Mesenchymal stem cell (in vitro differentiated cells and primary cell): ENCODE measurements around the gene MEX3B.
A peak's percentile ranks its signal among the peaks of the same experiment; 100 is the strongest.

Source experiments
- DNase-seq: peaks from one replicate; pipeline ENCODE4 v3.0.0-alpha.2; 2013
- H2AFZ ChIP-seq: one replicate; pipeline ENCODE4 v1.6.1; 2013; ENCODE audit warnings: low read depth, mild to moderate bottlenecking, control low read depth, inconsistent platforms, low read length, moderate library complexity
- H2AK5ac ChIP-seq: 2 replicates; pipeline ENCODE4 v1.6.1; 2013; ENCODE audit warnings: low read length, moderate library complexity, mild to moderate bottlenecking, inconsistent platforms; ENCODE audit not compliant: severe bottlenecking
- H2BK120ac ChIP-seq: one replicate; pipeline ENCODE4 v1.6.1; 2013; ENCODE audit warnings: low read depth, mild to moderate bottlenecking, inconsistent platforms, low read length, moderate library complexity
- H2BK12ac ChIP-seq, 2 experiments: one replicate each; pipeline ENCODE4 v1.6.1; 2013; ENCODE audit warnings: inconsistent platforms in 2 of 2, low read length in 2 of 2, mild to moderate bottlenecking in 2 of 2, moderate library complexity in 2 of 2, control low read depth in 1 of 2
- H2BK15ac ChIP-seq: one replicate; pipeline ENCODE4 v1.6.1; 2013; ENCODE audit warnings: mild to moderate bottlenecking, low read depth, inconsistent platforms; ENCODE audit not compliant: poor library complexity, severe bottlenecking
- H2BK5ac ChIP-seq: 2 replicates; pipeline ENCODE4 v1.6.1; 2013; ENCODE audit warnings: low read depth, mild to moderate bottlenecking, low read length, control low read depth, inconsistent platforms; ENCODE audit not compliant: poor library complexity, severe bottlenecking
- H3K14ac ChIP-seq, 2 experiments: one replicate each; pipeline ENCODE4 v1.6.1; 2013; ENCODE audit warnings: inconsistent platforms in 2 of 2, low read length in 2 of 2, control low read depth in 1 of 2, mild to moderate bottlenecking in 1 of 2, moderate library complexity in 1 of 2
- H3K18ac ChIP-seq, 2 experiments: one replicate each; pipeline ENCODE4 v1.6.1; 2013; ENCODE audit warnings: inconsistent platforms in 2 of 2, low read length in 2 of 2, control low read depth in 1 of 2, low read depth in 1 of 2, mild to moderate bottlenecking in 1 of 2
- H3K23ac ChIP-seq, 2 experiments: one replicate each; pipeline ENCODE4 v1.6.1; 2013; ENCODE audit warnings: inconsistent platforms in 2 of 2, low read length in 2 of 2, mild to moderate bottlenecking in 2 of 2, moderate library complexity in 2 of 2, control low read depth in 1 of 2
- H3K27ac ChIP-seq: 2 replicates; pipeline ENCODE4 v1.5.1; 2013; ENCODE audit warnings: mild to moderate bottlenecking, moderate library complexity, low read length, control low read depth, inconsistent platforms; ENCODE audit not compliant: poor library complexity, severe bottlenecking
- H3K27me3 ChIP-seq, 2 experiments: 2 replicates each; pipeline versions ENCODE4 v1.6.1 to v1.7.0; 2013; ENCODE audit warnings: low read length in 2 of 2, mild to moderate bottlenecking in 2 of 2, moderate library complexity in 2 of 2, control low read depth in 1 of 2, inconsistent platforms in 1 of 2; ENCODE audit not compliant: control insufficient read depth in 1 of 2, insufficient read depth in 1 of 2
- H3K36me3 ChIP-seq, 2 experiments: 2 replicates each; pipeline versions ENCODE4 v1.6.1 to v1.7.0; 2013; ENCODE audit warnings: low read length in 2 of 2, control low read depth in 1 of 2, inconsistent platforms in 1 of 2, low read depth in 1 of 2, mild to moderate bottlenecking in 1 of 2; ENCODE audit not compliant: insufficient read depth in 2 of 2, control insufficient read depth in 1 of 2
- H3K4ac ChIP-seq, 2 experiments: one replicate each; pipeline ENCODE4 v1.6.1; 2013; ENCODE audit warnings: inconsistent platforms in 2 of 2, low read length in 2 of 2, mild to moderate bottlenecking in 2 of 2, moderate library complexity in 2 of 2, control low read depth in 1 of 2, low read depth in 1 of 2
- H3K4me1 ChIP-seq: 2 replicates; pipeline ENCODE4 v1.6.1; 2013; ENCODE audit warnings: low read depth, low read length, control low read depth; ENCODE audit not compliant: control insufficient read depth, insufficient read depth
- H3K4me2 ChIP-seq: 2 replicates; pipeline ENCODE4 v1.6.1; 2013; ENCODE audit warnings: low read length, mild to moderate bottlenecking, inconsistent platforms; ENCODE audit not compliant: poor library complexity, severe bottlenecking
- H3K4me3 ChIP-seq, 2 experiments: 2 replicates each; pipeline versions ENCODE4 v1.5.1 to v1.7.0; 2013; ENCODE audit warnings: low read length in 2 of 2, mild to moderate bottlenecking in 2 of 2, control low read depth in 1 of 2, low read depth in 1 of 2; ENCODE audit not compliant: insufficient read depth in 1 of 2
- H3K79me1 ChIP-seq: replicated peaks from 2 replicates; pipeline ENCODE4 v1.6.1; 2013; ENCODE audit warnings: mild to moderate bottlenecking, control low read depth, low read length, inconsistent platforms; ENCODE audit not compliant: poor library complexity, severe bottlenecking
- H3K9ac ChIP-seq: 2 replicates; pipeline ENCODE4 v1.7.0; 2013; ENCODE audit warnings: mild to moderate bottlenecking, low read length, moderate library complexity
- H3K9me3 ChIP-seq: 2 replicates; pipeline ENCODE4 v1.7.0; 2013; ENCODE audit warnings: mild to moderate bottlenecking, low read length; ENCODE audit not compliant: control insufficient read depth
- H4K8ac ChIP-seq: one replicate; pipeline ENCODE4 v1.6.1; 2013; ENCODE audit warnings: inconsistent platforms, mild to moderate bottlenecking, low read length, moderate library complexity
- H4K91ac ChIP-seq: one replicate; pipeline ENCODE4 v1.6.1; 2013; ENCODE audit warnings: mild to moderate bottlenecking, low read length, inconsistent platforms
- WGBS: methylation state at CpG from one replicate; pipeline ENCODE4 v1.1.7; 2013; ENCODE audit warnings: mixed read lengths; 5-methylcytosine and 5-hydroxymethylcytosine counted together

MEX3B gene

DNA sequence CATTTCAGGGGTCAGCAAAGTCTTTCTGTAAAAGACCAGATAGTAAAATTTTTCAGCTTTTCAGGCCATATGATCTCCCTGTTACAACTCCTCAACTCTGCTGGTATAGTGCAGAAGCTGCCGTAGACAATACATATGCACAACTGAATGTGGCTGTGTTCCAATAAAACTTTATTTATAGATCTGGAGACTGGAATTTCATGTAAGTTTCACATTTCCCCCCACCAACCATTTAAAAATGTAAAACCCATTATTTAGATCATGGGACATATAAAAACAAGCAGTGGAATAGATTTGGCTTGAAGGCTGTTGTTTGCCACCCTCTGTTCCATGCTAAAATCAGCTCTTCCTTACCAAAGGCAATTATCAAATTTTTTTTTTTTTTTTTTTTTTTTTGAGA lies 28.8 kb upstream of the MEX3B start:
- Histone ChIP-seq H3K4me3 (no peak overlapping the region), H3K79me1 (no peaks in the 10 kb centered on the region), H3K14ac (no peak overlapping the region), H3K27ac (no peak overlapping the region), H3K18ac (no peak overlapping the region), H3K23ac (no peak overlapping the region), H2BK12ac (no peak overlapping the region), H3K9ac (no peak overlapping the region), H3K4me1 (no peaks in the 10 kb centered on the region), H3K9me3 (no peaks in the 10 kb centered on the region), H4K8ac (no peak overlapping the region), H2AK5ac (no peak overlapping the region), H3K4ac (no peak overlapping the region), H2AFZ (no peak overlapping the region), H2BK120ac (no peak overlapping the region), H2BK15ac (no peak overlapping the region), H4K91ac (no peak overlapping the region), H3K36me3 (no peaks in the 10 kb centered on the region), H2BK5ac (no peak overlapping the region), H3K27me3 (peaks cover 13% of the 10 kb centered on the region in 2 experiments), H3K4me2 (no peak overlapping the region)
- no peak for DNase-seq
- WGBS, result no CpG with 5 or more reads among the region's 1 CpG

- Histone ChIP-seq H3K4me2 (no peak overlapping the region), H3K4me3 (no peak overlapping the region), H2AFZ (no peak overlapping the region), H2AK5ac (no peak overlapping the region), H3K9me3 (no peaks in the 10 kb centered on the region), H3K27me3 (peaks cover 10 to 13% of the 10 kb centered on the region in 2 experiments), H4K8ac (no peak overlapping the region), H3K23ac (no peak overlapping the region), H4K91ac (no peak overlapping the region), H3K27ac (no peak overlapping the region), H2BK15ac (no peak overlapping the region), H2BK5ac (no peak overlapping the region), H3K18ac (no peak overlapping the region), H3K9ac (no peak overlapping the region), H3K4me1 (peaks cover 3% of the 10 kb centered on the region), H3K4ac (no peak overlapping the region), H3K36me3 (no peaks in the 10 kb centered on the region), H3K14ac (no peak overlapping the region), H2BK120ac (no peak overlapping the region), H2BK12ac (no peak overlapping the region), H3K79me1 (no peaks in the 10 kb centered on the region)
- no peak for DNase-seq
- 77% methylated on average over 5 of the region's 5 CpGs for WGBS
Measured at GRCh38 chr15:82072926-82073537, 27.2 kb upstream of the MEX3B start.

DNA sequence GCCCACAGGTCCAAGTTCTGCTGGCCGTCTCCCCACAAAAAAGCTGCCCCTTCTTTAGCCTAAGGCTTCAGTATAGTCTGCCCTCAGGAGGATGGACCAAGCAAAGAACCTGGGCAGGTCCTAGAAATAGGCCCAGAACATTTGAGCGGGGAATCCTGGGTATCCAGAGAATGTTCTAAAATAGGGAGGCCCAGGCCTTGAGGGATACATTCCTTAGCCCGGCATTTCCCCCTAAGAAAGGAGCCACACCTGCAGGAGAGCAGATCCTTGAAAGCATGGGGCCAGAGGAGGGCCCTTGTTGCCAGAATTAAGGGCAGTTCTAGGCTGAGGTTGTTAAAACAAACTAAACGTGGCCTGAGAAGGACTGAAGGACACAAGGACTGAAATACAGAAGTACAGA lies 20.6 kb upstream of the MEX3B start:
- Histone ChIP-seq H2BK15ac (no peak overlapping the region), H3K4me3 (no peak overlapping the region), H3K27me3 (peaks cover 27 to 31% of the 10 kb centered on the region in 2 experiments), H2BK120ac (no peak overlapping the region), H3K14ac (no peak overlapping the region), H2BK12ac (no peak overlapping the region), H2AK5ac (no peak overlapping the region), H3K4ac (no peak overlapping the region), H4K91ac (no peak overlapping the region), H4K8ac (no peak overlapping the region), H3K9me3 (no peaks in the 10 kb centered on the region), H3K36me3 (no peaks in the 10 kb centered on the region), H3K4me1 (peaks cover 5% of the 10 kb centered on the region), H3K18ac (no peak overlapping the region), H3K9ac (no peak overlapping the region), H3K4me2 (no peak overlapping the region), H3K27ac (no peak overlapping the region), H2BK5ac (no peak overlapping the region), H3K79me1 (no peaks in the 10 kb centered on the region), H2AFZ (no peak overlapping the region), H3K23ac (no peak overlapping the region)
- 83% methylated on average over 3 of the region's 4 CpGs for WGBS
- no peak for DNase-seq

- no peak overlapping the region for H4K8ac ChIP-seq
- H3K4me1 ChIP-seq, result peaks cover 5% of the 10 kb centered on the region
- H3K36me3 ChIP-seq, result no peaks in the 10 kb centered on the region
- H3K4me2 ChIP-seq, result no peak overlapping the region
- no peaks in the 10 kb centered on the region for H3K9me3 ChIP-seq
- H3K4me3 ChIP-seq, result no peak overlapping the region
- no peak overlapping the region for H3K4ac ChIP-seq
- DNase-seq, result peak; percentile 12
- WGBS, result 70% methylated on average over 5 of the region's 5 CpGs
- H2BK12ac ChIP-seq, result no peak overlapping the region
- peaks cover 36 to 42% of the 10 kb centered on the region in 2 experiments for H3K27me3 ChIP-seq
- no peak overlapping the region for H2BK5ac ChIP-seq
- H3K23ac ChIP-seq, result no peak overlapping the region
- H3K27ac ChIP-seq, result no peak overlapping the region
- no peak overlapping the region for H2BK120ac ChIP-seq
- H2AFZ ChIP-seq, result no peak overlapping the region
- no peak overlapping the region for H3K18ac ChIP-seq
- H3K14ac ChIP-seq, result no peak overlapping the region
- no peak overlapping the region for H2BK15ac ChIP-seq
- H3K79me1 ChIP-seq, result no peaks in the 10 kb centered on the region
- no peak overlapping the region for H2AK5ac ChIP-seq
- no peak overlapping the region for H3K9ac ChIP-seq
- no peak overlapping the region for H4K91ac ChIP-seq
Measured at GRCh38 chr15:82064824-82065223, 19.0 kb upstream of the MEX3B start.
